Mononuclear cell (primary cell): ENCODE measurements around the gene CDC123. TPM values are rescaled to one million over a fixed set of nuclear protein-coding genes. Genes with fewer than 3 reads are reported as not detected.

ENCODE experiments used
- H3K27me3 ChIP-seq: 2 replicates; pipeline ENCODE4 v1.6.0; 2011; ENCODE audit warnings: low read length, control low read depth; ENCODE audit not compliant: insufficient read depth
- H3K4me1 ChIP-seq: 2 replicates; pipeline ENCODE4 v1.5.1; 2011; ENCODE audit warnings: mild to moderate bottlenecking, low read length, control low read depth; ENCODE audit not compliant: insufficient read depth
- H3K4me3 ChIP-seq: 2 replicates; pipeline ENCODE4 v1.5.1; 2011; ENCODE audit warnings: mild to moderate bottlenecking, low read length, moderate library complexity
- H3K9me3 ChIP-seq: 2 replicates; pipeline ENCODE4 v1.5.1; 2011; ENCODE audit warnings: low read depth, mild to moderate bottlenecking, control low read depth, low read length
- total RNA-seq: library from RNA; depleted of rRNA; stranded (reverse); fragments of >200 nt; gene quantifications from one replicate; pipeline ENCODE4 v1.2.3, GENCODE V29; 2012

CDC123 gene
- total RNA-seq, 1 donor: 91.0 TPM

GRCh38 chr10:12180221-12180974 is 15.6 kb upstream of the CDC123 start:
- Histone ChIP-seq H3K4me1 (peaks cover 26% of the 10 kb centered on the region), H3K4me3 (no peak overlapping the region), H3K9me3 (no peaks in the 10 kb centered on the region), H3K27me3 (no peaks in the 10 kb centered on the region)

- Histone ChIP-seq H3K4me3 (no peak overlapping the region), H3K27me3 (no peaks in the 10 kb centered on the region), H3K4me1 (peaks cover 26% of the 10 kb centered on the region), H3K9me3 (no peaks in the 10 kb centered on the region)
Observed at GRCh38 chr10:12181065-12181775, 14.8 kb upstream of the CDC123 start.

DNA sequence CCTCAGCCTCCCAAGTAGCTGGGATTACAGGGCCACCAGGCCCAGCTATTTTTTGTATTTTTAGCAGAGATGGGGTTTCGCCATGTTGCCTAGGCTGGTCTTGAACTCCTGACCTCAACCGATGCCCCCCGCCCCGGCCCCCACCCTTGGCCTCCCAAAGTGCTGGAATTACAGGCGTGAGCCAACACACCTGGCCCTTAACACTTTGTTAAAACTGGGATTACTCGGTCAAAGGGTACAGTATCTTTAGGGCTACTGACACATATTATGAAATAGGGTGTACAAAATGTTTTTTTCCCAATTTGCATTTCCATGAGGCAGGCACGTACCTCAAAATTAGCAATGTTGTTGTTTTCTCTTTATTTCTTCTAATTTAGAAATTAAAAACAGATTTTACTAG is 11.8 kb upstream of the CDC123 start:
- no peak overlapping the region for H3K4me3 ChIP-seq
- peaks cover 26% of the 10 kb centered on the region for H3K4me1 ChIP-seq
- H3K9me3 ChIP-seq: no peaks in the 10 kb centered on the region
- no peaks in the 10 kb centered on the region for H3K27me3 ChIP-seq

DNA sequence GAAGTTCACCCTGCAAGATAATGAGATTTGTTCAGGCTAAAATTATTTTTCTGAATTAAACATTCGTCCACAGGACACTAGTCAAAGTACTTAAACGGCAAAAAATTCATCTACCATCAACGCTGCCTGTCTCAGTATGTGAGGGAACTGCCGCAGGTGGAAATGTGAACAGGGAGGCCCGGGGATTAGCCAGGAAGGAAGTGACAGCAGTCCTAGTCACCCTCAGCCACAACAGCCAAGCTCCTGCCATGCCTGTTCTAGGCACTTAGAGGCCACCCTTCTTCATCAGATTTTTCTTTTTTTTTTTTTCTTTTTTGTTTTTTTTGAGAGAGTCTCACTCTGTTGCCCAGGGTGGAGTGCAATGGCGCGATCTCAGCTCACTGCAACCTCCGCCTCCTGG is 9.7 kb upstream of the CDC123 start:
- Histone ChIP-seq H3K4me1 (peaks cover 11% of the 10 kb centered on the region), H3K9me3 (no peaks in the 10 kb centered on the region), H3K27me3 (no peaks in the 10 kb centered on the region), H3K4me3 (no peak overlapping the region)

GRCh38 chr10:12187321-12187905 is 8.6 kb upstream of the CDC123 start:
- H3K27me3 ChIP-seq: no peaks in the 10 kb centered on the region
- no peaks in the 10 kb centered on the region for H3K9me3 ChIP-seq
- H3K4me1 ChIP-seq: peaks cover 9% of the 10 kb centered on the region
- no peak overlapping the region for H3K4me3 ChIP-seq

- no peak overlapping the region for H3K4me3 ChIP-seq
- H3K4me1 ChIP-seq: peaks cover 9% of the 10 kb centered on the region
- no peaks in the 10 kb centered on the region for H3K27me3 ChIP-seq
- H3K9me3 ChIP-seq: no peaks in the 10 kb centered on the region
Observed at GRCh38 chr10:12188656-12189055, 7.3 kb upstream of the CDC123 start.

- no peak overlapping the region for H3K4me3 ChIP-seq
- no peaks in the 10 kb centered on the region for H3K9me3 ChIP-seq
- no peaks in the 10 kb centered on the region for H3K27me3 ChIP-seq
- peaks cover 16% of the 10 kb centered on the region for H3K4me1 ChIP-seq
Observed at GRCh38 chr10:12189426-12189825, 6.6 kb upstream of the CDC123 start.

DNA sequence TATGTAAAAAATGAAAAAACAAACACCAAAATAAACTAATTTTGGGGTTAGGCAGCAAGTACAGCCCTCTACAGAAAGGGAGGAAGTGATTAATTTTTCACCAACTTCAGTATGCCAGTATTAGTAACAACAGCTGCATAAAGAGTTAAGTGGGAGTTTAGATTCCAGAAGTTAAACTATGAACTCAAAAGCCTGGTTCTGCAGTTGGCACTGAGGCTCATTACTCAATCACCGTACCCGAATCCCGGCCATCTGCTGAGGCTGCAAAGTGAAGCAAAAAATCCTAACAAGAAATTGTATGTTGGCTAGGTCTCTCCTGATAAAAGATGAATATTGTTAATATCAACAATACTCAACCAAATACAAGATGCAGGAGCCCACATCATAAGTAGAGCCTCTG is 4.3 kb upstream of the CDC123 start:
- H3K4me3 ChIP-seq: no peak overlapping the region
- H3K27me3 ChIP-seq: no peaks in the 10 kb centered on the region
- H3K9me3 ChIP-seq: no peaks in the 10 kb centered on the region

DNA sequence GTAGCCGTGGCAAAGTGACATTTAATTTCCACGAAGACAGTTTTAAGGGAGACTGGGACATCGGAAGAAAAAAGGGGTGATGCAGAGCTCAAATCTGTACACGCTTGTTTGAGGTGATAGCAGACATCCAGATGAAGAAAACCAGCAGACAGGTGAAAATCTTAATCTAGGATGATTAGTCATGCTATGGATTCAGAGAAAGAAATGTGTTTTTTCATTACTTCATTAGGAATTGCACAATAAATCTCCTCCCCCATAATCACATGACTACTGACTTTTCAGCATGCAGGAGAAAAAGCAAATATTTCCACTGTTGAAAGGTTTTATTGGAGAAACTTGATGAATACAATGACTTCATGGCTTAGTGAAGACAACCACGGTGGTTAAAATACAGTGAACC is 2.8 kb upstream of the CDC123 start:
- Histone ChIP-seq H3K27me3 (no peaks in the 10 kb centered on the region), H3K9me3 (no peaks in the 10 kb centered on the region), H3K4me3 (no peak overlapping the region), H3K4me1 (peaks cover 39% of the 10 kb centered on the region)

More for the DNA sequence above, 4.3 kb upstream of the CDC123 start:
- peaks cover 27% of the 10 kb centered on the region for H3K4me1 ChIP-seq

DNA sequence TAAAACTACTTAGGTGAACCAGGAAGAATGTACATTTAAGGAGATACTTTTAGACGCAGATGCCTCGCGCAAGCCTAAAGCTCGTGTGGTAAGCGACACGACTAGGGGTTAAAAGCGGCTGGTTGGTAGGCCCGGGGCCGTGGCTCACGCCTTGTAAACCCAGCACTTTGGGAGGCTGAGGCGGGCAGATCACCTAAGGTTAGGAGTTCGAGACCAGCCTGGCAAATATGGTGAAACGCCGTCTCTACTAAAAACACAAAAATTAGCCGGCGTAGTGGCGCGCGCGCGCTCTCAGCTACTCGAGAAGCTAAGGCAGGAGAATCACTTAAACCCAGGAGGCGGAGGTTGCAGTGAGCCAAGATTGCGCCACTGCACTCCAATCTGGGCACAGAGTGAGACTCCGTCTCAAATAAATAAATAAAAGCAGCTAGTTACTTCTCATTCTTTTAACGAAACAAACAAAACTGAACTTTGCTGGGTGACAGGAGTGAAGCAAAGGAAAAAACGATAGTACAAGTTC is 1.2 kb upstream of the CDC123 start:
- H3K4me3 ChIP-seq: peak overlapping the region; percentile 87
- H3K4me1 ChIP-seq: peaks cover 40% of the 10 kb centered on the region
- no peaks in the 10 kb centered on the region for H3K9me3 ChIP-seq
- H3K27me3 ChIP-seq: no peaks in the 10 kb centered on the region

GRCh38 chr10:12195281-12195602 is 746 bp upstream of the CDC123 start:
- Histone ChIP-seq H3K27me3 (no peaks in the 10 kb centered on the region), H3K9me3 (no peaks in the 10 kb centered on the region), H3K4me3 (peak overlapping the region; percentile 87), H3K4me1 (peaks cover 40% of the 10 kb centered on the region)

DNA sequence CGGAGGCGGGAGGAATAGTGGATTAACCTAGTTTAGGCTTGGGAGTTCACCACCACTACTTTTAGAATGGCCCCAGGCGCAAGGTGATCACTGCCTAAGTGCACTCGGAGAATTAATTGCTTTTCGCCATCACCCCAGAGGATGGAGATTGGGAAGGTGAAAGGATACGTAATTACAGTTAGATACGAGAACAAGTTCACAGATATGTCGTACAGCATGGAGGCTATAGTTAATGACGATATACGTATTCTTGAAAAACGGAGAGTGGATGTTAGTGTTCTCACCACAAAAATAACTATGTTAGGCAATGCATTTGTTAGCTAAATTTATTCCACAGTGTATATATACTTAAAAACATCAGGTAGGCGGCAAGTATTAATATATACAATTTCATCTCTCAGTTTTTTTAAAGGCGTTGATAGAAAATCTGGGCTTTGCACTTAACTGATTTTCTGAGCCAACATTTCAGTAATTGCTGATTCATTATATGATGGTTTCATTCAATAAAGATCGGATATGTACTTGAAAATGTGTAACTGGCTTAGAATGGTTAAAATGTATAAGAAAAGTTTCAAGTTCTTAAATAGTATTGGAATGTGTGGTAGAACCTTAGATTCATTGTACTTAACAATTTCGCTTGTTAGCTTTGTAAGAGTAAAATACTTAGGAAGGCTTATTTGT is 683 bp downstream of the CDC123 start:
- Histone ChIP-seq H3K4me1 (peaks cover 42% of the 10 kb centered on the region), H3K9me3 (no peaks in the 10 kb centered on the region), H3K4me3 (peak overlapping the region; percentile 87), H3K27me3 (no peaks in the 10 kb centered on the region)

DNA sequence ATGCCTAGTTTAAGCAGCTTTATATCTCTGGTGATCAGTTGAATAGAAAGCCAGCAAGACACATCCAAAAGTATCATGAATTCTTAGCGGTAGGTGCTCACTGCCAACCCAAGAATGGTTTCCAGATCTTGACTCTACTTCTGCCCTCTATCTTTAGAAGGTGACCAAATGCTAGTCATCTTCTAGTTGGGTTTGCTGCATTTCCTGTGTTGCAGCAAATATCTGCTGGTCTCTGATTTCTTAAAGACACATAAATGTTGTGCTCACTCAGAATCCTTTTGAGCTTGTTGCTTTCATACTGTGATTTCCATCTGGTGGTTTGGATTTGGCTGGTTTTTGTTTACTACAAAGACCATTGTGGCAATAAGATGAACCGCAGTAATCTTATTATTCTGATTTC is 2.2 kb downstream of the CDC123 start:
- Histone ChIP-seq H3K27me3 (no peaks in the 10 kb centered on the region), H3K4me1 (peaks cover 44% of the 10 kb centered on the region), H3K9me3 (no peaks in the 10 kb centered on the region), H3K4me3 (no peak overlapping the region)

- Histone ChIP-seq H3K4me3 (no peak overlapping the region), H3K27me3 (no peaks in the 10 kb centered on the region), H3K9me3 (no peaks in the 10 kb centered on the region), H3K4me1 (peaks cover 30% of the 10 kb centered on the region)
Observed at GRCh38 chr10:12200850-12201249, 4.9 kb downstream of the CDC123 start.

- Histone ChIP-seq H3K4me1 (peaks cover 27% of the 10 kb centered on the region), H3K4me3 (no peak overlapping the region), H3K27me3 (no peaks in the 10 kb centered on the region), H3K9me3 (no peaks in the 10 kb centered on the region)
Observed at GRCh38 chr10:12201543-12201942, 5.6 kb downstream of the CDC123 start.
